ENCODE measurements around the gene CDKN2B-AS1. TPM values are rescaled to one million over a fixed set of nuclear protein-coding genes. Genes with fewer than 3 reads are reported as not detected.

Gene CDKN2B-AS1
- total and polyA plus RNA-seq, 2 of the 13 experiments (the other 11 are each of a cell fraction or from before 2014, with no cell fraction given) = 0.64 to 2.3 TPM

GRCh38 chr9:22010866-22011625, 16.5 kb downstream of the CDKN2B-AS1 start (continued):
- TF ChIP-seq CEBPZ (IDR thresholded peaks at IDR 0.05; ENCODE audit: low read length) = no peak
- TF ChIP-seq PBX2 (CRISPR knock-in tag; IDR thresholded peaks at IDR 0.05) = no peak
- no peak for TF ChIP-seq CBFB (CRISPR knock-in tag; IDR thresholded peaks at IDR 0.05)
- 0 out of 2 replicates have a peak, but pooled peaks have one; percentile 41 for TF ChIP-seq HMGXB3 (CRISPR knock-in tag; IDR thresholded peaks at IDR 0.05; ENCODE audit: borderline replicate concordance)
- peak; percentile 94 for TF ChIP-seq EHMT2 (IDR thresholded peaks at IDR 0.05; ENCODE audit: borderline replicate concordance, low read depth, low read length)
- no peak for TF ChIP-seq ZNF816 (CRISPR knock-in tag; IDR thresholded peaks at IDR 0.05; ENCODE audit: borderline replicate concordance)
- TF ChIP-seq ZNF737 (CRISPR knock-in tag; IDR thresholded peaks at IDR 0.05; ENCODE audit: borderline replicate concordance) = no peak
- TF ChIP-seq CREB3 (CRISPR knock-in tag; IDR thresholded peaks at IDR 0.05) = no peak
- TF ChIP-seq ZNF17 (CRISPR knock-in tag; IDR thresholded peaks at IDR 0.05) = no peak
- TF ChIP-seq ZNF510 (CRISPR knock-in tag; IDR thresholded peaks at IDR 0.05; ENCODE audit: low read depth) = no peak
- no peak for TF ChIP-seq ADNP (CRISPR knock-in tag; IDR thresholded peaks at IDR 0.05)
- TF ChIP-seq MLXIP (CRISPR knock-in tag; IDR thresholded peaks at IDR 0.05; ENCODE audit: borderline replicate concordance) = no peak
- no peak for TF ChIP-seq ZNF704 (CRISPR knock-in tag; IDR thresholded peaks at IDR 0.05; ENCODE audit: borderline replicate concordance)
- TF ChIP-seq SAP130 (CRISPR knock-in tag; IDR thresholded peaks at IDR 0.05; ENCODE audit: low read depth) = peak; percentile 35; the same call in 1 of the 2 replicates

Measured in HepG2 (cell line).